ENCODE results near the gene GNG14. TPM values are rescaled to one million over a fixed set of nuclear protein-coding genes. Genes with fewer than 3 reads are reported as not detected.

GNG14 gene
- total and polyA plus RNA-seq, 2 of the 13 experiments (the other 11 are each of a cell fraction or from before 2014, with no cell fraction given): not detected

DNA sequence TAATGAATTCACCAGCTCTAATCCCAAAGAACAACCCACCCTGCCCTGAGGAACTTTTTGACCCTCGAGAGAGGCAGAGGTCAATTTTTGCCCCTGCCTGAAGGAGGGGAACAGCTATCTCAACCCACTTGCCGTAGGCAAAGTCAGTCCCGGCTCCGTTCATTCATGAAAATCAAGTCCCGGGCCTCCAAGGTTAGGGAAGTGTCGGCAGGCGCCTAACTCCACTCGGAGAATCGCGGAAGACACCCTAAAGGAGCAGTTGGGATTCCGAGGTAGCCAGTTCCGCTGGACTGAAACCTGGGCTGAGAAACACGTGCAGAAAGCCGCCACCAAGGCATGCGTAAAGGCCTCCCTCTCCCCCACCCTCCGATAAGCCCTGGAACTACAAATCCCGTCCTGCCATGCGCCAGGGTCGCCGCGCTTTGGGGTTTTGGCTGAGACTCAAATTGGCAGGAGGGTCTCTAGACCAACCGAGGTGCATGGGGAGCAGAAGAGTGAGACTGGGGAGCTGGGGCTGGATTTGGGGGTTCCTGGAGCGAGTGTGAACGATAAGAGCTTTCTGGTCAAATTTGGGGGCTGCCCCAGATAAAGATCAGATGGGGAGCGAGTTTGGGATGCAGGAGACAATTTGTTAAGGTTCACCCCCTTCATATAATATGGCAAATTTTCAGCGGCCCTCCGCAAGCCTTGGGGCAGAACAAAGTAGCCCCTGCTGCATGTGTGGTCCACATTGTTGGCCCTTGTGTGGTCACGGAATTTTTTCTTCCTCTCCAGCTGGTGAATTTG, 36.0 kb downstream of the GNG14 start, which contains the start of gene TNPO2 (continued):
- TF ChIP-seq, protein P1, sequence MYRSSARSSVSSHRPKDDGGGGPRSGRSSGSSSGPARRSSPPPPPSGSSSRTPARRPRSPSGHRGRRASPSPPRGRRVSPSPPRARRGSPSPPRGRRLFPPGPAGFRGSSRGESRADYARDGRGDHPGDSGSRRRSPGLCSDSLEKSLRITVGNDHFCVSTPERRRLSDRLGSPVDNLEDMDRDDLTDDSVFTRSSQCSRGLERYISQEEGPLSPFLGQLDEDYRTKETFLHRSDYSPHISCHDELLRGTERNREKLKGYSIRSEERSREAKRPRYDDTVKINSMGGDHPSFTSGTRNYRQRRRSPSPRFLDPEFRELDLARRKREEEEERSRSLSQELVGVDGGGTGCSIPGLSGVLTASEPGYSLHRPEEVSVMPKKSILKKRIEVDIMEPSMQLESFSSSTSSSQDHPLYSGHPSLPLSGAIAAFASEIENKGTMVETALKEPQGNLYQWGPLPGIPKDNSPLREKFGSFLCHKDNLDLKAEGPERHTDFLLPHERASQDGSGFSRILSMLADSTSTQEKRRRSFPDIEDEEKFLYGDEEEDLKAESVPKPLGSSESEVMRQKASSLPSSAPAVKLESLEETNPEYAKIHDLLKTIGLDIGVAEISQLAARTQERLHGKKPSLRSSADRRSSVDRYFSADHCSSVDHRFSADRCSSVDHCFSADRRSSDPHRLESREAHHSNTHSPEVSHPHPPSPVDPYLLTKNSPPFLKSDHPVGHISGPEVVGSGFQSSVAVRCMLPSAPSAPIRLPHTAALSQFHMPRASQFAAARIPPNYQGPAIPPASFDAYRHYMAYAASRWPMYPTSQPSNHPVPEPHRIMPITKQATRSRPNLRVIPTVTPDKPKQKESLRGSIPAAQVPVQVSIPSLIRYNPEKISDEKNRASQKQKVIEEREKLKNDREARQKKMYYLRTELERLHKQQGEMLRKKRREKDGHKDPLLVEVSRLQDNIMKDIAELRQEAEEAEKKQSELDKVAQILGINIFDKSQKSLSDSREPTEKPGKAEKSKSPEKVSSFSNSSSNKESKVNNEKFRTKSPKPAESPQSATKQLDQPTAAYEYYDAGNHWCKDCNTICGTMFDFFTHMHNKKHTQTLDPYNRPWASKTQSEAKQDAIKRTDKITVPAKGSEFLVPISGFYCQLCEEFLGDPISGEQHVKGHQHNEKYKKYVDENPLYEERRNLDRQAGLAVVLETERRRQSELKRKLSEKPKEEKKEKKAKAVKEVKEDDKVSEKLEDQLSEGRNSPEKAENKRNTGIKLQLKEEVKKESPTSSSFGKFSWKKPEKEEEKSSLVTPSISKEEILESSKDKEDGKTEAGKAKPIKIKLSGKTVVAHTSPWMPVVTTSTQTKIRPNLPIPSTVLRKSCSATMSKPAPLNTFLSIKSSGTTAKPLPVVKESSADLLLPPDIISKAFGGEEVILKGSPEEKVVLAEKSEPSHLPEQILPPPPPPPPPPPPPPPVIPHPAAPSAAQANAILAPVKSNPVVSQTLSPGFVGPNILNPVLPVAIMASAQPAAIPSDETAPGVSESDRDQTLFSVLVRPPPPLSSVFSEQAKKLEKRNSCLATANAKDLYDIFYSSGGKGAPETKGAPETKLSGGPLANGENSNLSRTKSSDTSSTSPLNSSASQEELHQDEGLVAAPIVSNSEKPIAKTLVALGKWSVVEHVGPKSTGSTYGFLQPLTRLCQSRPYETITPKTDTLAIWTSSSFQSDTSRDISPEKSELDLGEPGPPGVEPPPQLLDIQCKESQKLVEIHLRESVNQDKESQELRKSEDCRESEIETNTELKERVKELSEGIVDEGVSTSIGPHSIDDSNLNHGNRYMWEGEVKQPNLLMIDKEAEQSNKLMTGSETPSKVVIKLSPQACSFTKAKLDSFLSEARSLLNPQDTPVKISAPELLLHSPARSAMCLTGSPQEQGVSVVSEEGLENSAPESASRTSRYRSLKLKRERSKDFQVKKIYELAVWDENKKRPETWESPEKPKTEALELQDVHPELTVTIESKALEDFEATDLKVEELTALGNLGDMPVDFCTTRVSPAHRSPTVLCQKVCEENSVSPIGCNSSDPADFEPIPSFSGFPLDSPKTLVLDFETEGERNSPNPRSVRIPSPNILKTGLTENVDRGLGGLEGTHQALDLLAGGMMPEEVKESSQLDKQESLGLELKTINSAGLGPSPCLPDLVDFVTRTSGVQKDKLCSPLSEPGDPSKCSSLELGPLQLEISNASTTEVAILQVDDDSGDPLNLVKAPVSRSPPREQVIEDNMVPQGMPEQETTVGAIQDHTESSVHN (CRISPR knock-in tag; IDR thresholded peaks at IDR 0.05): no peak
- TF ChIP-seq, protein P2, sequence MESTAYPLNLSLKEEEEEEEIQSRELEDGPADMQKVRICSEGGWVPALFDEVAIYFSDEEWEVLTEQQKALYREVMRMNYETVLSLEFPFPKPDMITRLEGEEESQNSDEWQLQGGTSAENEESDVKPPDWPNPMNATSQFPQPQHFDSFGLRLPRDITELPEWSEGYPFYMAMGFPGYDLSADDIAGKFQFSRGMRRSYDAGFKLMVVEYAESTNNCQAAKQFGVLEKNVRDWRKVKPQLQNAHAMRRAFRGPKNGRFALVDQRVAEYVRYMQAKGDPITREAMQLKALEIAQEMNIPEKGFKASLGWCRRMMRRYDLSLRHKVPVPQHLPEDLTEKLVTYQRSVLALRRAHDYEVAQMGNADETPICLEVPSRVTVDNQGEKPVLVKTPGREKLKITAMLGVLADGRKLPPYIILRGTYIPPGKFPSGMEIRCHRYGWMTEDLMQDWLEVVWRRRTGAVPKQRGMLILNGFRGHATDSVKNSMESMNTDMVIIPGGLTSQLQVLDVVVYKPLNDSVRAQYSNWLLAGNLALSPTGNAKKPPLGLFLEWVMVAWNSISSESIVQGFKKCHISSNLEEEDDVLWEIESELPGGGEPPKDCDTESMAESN (CRISPR knock-in tag; conservative IDR thresholded peaks at IDR 0.05): peak; percentile 64; the same call in 1 of the 2 replicates
- TF ChIP-seq ZNF746 (CRISPR knock-in tag; IDR thresholded peaks at IDR 0.05) (no peak), ZNF331 (CRISPR knock-in tag; IDR thresholded peaks at IDR 0.05) (0 out of 2 replicates have a peak, but pooled peaks have one; percentile 48), DNMT1 (CRISPR knock-in tag; IDR thresholded peaks at IDR 0.05) (no peak), ZFP37 (CRISPR knock-in tag; IDR thresholded peaks at IDR 0.05; ENCODE audit: borderline replicate concordance) (0 out of 2 replicates have a peak, but pooled peaks have one; percentile 23), ARNT (IDR thresholded peaks at IDR 0.05) (no peak), ZNF431 (CRISPR knock-in tag; IDR thresholded peaks at IDR 0.05; ENCODE audit: borderline replicate concordance, low read depth) (no peak), ZFP62 (CRISPR knock-in tag; IDR thresholded peaks at IDR 0.05) (no peak), HNF4G (IDR thresholded peaks at IDR 0.05; ENCODE audit: borderline replicate concordance, low read depth, low read length) (no peak), HNF4G (CRISPR knock-in tag; IDR thresholded peaks at IDR 0.05; ENCODE audit: borderline replicate concordance, low read depth) (no peak), RXRB (CRISPR knock-in tag; IDR thresholded peaks at IDR 0.05; ENCODE audit: borderline replicate concordance) (0 out of 2 replicates have a peak, but pooled peaks have one; percentile 17), ZNF160 (CRISPR knock-in tag; IDR thresholded peaks at IDR 0.05) (no peak)
- TF ChIP-seq, protein P3, sequence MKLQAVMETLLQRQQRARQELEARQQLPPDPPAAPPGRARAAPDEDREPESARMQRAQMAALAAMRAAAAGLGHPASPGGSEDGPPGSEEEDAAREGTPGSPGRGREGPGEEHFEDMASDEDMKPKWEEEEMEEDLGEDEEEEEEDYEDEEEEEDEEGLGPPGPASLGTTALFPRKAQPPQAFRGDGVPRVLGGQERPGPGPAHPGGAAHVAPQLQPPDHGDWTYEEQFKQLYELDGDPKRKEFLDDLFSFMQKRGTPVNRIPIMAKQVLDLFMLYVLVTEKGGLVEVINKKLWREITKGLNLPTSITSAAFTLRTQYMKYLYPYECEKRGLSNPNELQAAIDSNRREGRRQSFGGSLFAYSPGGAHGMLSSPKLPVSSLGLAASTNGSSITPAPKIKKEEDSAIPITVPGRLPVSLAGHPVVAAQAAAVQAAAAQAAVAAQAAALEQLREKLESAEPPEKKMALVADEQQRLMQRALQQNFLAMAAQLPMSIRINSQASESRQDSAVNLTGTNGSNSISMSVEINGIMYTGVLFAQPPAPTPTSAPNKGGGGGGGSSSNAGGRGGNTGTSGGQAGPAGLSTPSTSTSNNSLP (IDR thresholded peaks at IDR 0.05; ENCODE audit: low read depth, low read length): no peak
